ENCODE measurements around the gene MTMR2. TPM values are rescaled to one million over a fixed set of nuclear protein-coding genes. Genes with fewer than 3 reads are reported as not detected.

Gene MTMR2
- total RNA-seq, 4 donors from 2014 or later, result 4.0 to 5.3 (median 4.5) TPM

GRCh38 chr11:95835351-95835750, 88.6 kb downstream of the MTMR2 start:
- in situ Hi-C loops (cut with MboI; ENCODE audit: low sequenced_read_pairs in 4 of 4), result loop anchor here (5.0 to 25.0 kb wide), 4 partner anchors 527 to 592 kb away; partner anchors contain the start of genes CCDC82 (in 1 of the 4) and JRKL (in 1 of the 4)
- DNase-seq (no peak), ATAC-seq (no peak)
- intact Hi-C loops (cut with DNase I; ENCODE audit: low total_unique reads), result no loop called here
- no peaks in the 10 kb centered on the region for H3K9me3 ChIP-seq
- H3K36me3 ChIP-seq, result peaks cover 2 to 54% of the 10 kb centered on the region in 2 donors
- no peak overlapping the region for H3K4me3 ChIP-seq
- no peaks in the 10 kb centered on the region for H3K27me3 ChIP-seq
- peaks cover 0 to 8% of the 10 kb centered on the region in 2 donors for H3K4me1 ChIP-seq
- no peak overlapping the region for H3K27ac ChIP-seq
- TF ChIP-seq POLR2A (IDR thresholded peaks at IDR 0.05), result no peak
- no peak for TF ChIP-seq CTCF (IDR thresholded peaks at IDR 0.05 in 4 of 5, conservative IDR thresholded peaks at IDR 0.05 in 1 of 5)

- no peak overlapping the region for H3K27ac ChIP-seq
- intact Hi-C loops (cut with DNase I; ENCODE audit: low total_unique reads), result no loop called here
- ATAC-seq, result no peak
- TF ChIP-seq POLR2A (IDR thresholded peaks at IDR 0.05), result no peak
- TF ChIP-seq CTCF (IDR thresholded peaks at IDR 0.05 in 4 of 5, conservative IDR thresholded peaks at IDR 0.05 in 1 of 5), result no peak
- in situ Hi-C loops (cut with MboI; ENCODE audit: low sequenced_read_pairs in 4 of 4), result loop anchor here (10.0 to 25.0 kb wide), 3 partner anchors 529 to 591 kb away; partner anchors contain the start of genes CCDC82 (in 1 of the 4) and JRKL (in 1 of the 4)
- H3K36me3 ChIP-seq, result peaks cover 2 to 68% of the 10 kb centered on the region in 2 donors
- DNase-seq, result no peak
- no peaks in the 10 kb centered on the region for H3K9me3 ChIP-seq
- H3K27me3 ChIP-seq, result no peaks in the 10 kb centered on the region
- peaks cover 0 to 8% of the 10 kb centered on the region in 2 donors for H3K4me1 ChIP-seq
- no peak overlapping the region for H3K4me3 ChIP-seq
These were observed 90.5 kb downstream of the MTMR2 start for GRCh38 chr11:95833378-95833777.

GRCh38 chr11:95832763-95833162, 91.1 kb downstream of the MTMR2 start:
- H3K27ac ChIP-seq, result no peak overlapping the region
- no peaks in the 10 kb centered on the region for H3K9me3 ChIP-seq
- peaks cover 0 to 8% of the 10 kb centered on the region in 2 donors for H3K4me1 ChIP-seq
- ATAC-seq, result no peak
- no peak for TF ChIP-seq CTCF (IDR thresholded peaks at IDR 0.05 in 4 of 5, conservative IDR thresholded peaks at IDR 0.05 in 1 of 5)
- TF ChIP-seq POLR2A (IDR thresholded peaks at IDR 0.05), result no peak
- DNase-seq, result no peak
- in situ Hi-C loops (cut with MboI; ENCODE audit: low sequenced_read_pairs in 4 of 4), result loop anchor here (10.0 to 25.0 kb wide), 3 partner anchors 530 to 592 kb away; partner anchors contain the start of genes CCDC82 (in 1 of the 4) and JRKL (in 1 of the 4)
- H3K36me3 ChIP-seq, result peaks cover 2 to 62% of the 10 kb centered on the region in 2 donors
- no peaks in the 10 kb centered on the region for H3K27me3 ChIP-seq
- intact Hi-C loops (cut with DNase I; ENCODE audit: low total_unique reads), result no loop called here
- no peak overlapping the region for H3K4me3 ChIP-seq

GRCh38 chr11:95831198-95831883, 92.6 kb downstream of the MTMR2 start:
- H3K4me3 ChIP-seq, result no peak overlapping the region
- intact Hi-C loops (cut with DNase I; ENCODE audit: low total_unique reads) (no loop called here), in situ Hi-C loops (cut with MboI; ENCODE audit: low sequenced_read_pairs in 4 of 4) (loop anchor here (10.0 to 25.0 kb wide), 3 partner anchors 531 to 593 kb away; partner anchors contain the start of genes CCDC82 (in 1 of the 4) and JRKL (in 1 of the 4))
- H3K9me3 ChIP-seq, result no peaks in the 10 kb centered on the region
- H3K4me1 ChIP-seq, result peaks cover 0 to 6% of the 10 kb centered on the region in 2 donors
- H3K27me3 ChIP-seq, result no peaks in the 10 kb centered on the region
- TF ChIP-seq POLR2A (IDR thresholded peaks at IDR 0.05), result no peak
- no peak for TF ChIP-seq CTCF (IDR thresholded peaks at IDR 0.05 in 4 of 5, conservative IDR thresholded peaks at IDR 0.05 in 1 of 5)
- DNase-seq (no peak), ATAC-seq (no peak)
- H3K36me3 ChIP-seq, result peaks cover 2 to 58% of the 10 kb centered on the region in 2 donors
- no peak overlapping the region for H3K27ac ChIP-seq
